Measurements from ENCODE around the gene CFC1.
"Not testable (repeated sequence)": the region's sequence is repeated elsewhere in the genome, so short reads cannot be mapped to it uniquely, and the experiment has no call there.

DNA sequence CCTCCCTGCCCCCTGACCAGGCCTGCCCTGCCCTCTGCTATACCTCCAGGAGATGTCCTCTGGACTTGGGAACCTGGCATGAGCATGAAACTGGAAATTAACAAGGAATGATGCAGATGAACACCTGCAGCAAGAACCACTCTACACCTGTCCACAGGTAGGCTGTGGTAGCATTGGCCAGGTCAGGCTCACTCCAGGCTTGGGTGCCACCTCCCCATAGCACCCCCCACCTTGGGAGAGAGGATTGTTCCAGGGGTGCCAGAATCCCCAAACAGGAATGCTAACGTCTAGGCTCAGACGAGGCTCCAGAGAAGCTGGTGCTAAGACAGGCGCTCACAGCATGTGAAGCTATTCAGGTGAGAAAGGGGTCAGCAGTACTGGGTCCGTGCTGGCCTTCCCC lies 5.4 kb downstream of the CFC1 start:
- TF ChIP-seq, protein P1, sequence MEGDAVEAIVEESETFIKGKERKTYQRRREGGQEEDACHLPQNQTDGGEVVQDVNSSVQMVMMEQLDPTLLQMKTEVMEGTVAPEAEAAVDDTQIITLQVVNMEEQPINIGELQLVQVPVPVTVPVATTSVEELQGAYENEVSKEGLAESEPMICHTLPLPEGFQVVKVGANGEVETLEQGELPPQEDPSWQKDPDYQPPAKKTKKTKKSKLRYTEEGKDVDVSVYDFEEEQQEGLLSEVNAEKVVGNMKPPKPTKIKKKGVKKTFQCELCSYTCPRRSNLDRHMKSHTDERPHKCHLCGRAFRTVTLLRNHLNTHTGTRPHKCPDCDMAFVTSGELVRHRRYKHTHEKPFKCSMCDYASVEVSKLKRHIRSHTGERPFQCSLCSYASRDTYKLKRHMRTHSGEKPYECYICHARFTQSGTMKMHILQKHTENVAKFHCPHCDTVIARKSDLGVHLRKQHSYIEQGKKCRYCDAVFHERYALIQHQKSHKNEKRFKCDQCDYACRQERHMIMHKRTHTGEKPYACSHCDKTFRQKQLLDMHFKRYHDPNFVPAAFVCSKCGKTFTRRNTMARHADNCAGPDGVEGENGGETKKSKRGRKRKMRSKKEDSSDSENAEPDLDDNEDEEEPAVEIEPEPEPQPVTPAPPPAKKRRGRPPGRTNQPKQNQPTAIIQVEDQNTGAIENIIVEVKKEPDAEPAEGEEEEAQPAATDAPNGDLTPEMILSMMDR (IDR thresholded peaks at IDR 0.05): not testable (repeated sequence)
- not testable (repeated sequence) for TF ChIP-seq EZH2, EZH2phosphoT487 (IDR thresholded peaks at IDR 0.05)

Measured in neural progenitor cell (in vitro differentiated cells).